Activated naive CD8-positive, alpha-beta T cell treated with anti-CD3 and anti-CD28 coated beads for 36 hours (primary cell): ENCODE measurements around the gene HDHD3. TPM values are rescaled to one million over a fixed set of nuclear protein-coding genes. Genes with fewer than 3 reads are reported as not detected.
A peak's percentile ranks its signal among the peaks of the same experiment; 100 is the strongest.
"Not testable (repeated sequence)": the region's sequence is repeated elsewhere in the genome, so short reads cannot be mapped to it uniquely, and the experiment has no call there.

Experiments
- DNase-seq: peaks from one replicate; pipeline ENCODE4 v3.0.0; 2021
- H3K27ac Mint-ChIP-seq: one replicate; pipeline ENCODE4 v1.8.0; 2022; ENCODE audit warnings: mild to moderate bottlenecking, moderate library complexity, mixed read lengths
- H3K27me3 Mint-ChIP-seq: one replicate; pipeline ENCODE4 v1.8.0; 2022; ENCODE audit warnings: mild to moderate bottlenecking, mixed read lengths
- H3K36me3 Mint-ChIP-seq: one replicate; pipeline ENCODE4 v1.8.0; 2021; ENCODE audit warnings: mild to moderate bottlenecking, mixed read lengths
- H3K4me1 Mint-ChIP-seq: one replicate; pipeline ENCODE4 v1.8.0; 2021; ENCODE audit warnings: mixed read lengths
- H3K4me3 Mint-ChIP-seq: one replicate; pipeline ENCODE4 v1.8.0; 2022; ENCODE audit warnings: mild to moderate bottlenecking, moderate library complexity, mixed read lengths
- H3K9me3 Mint-ChIP-seq: one replicate; pipeline ENCODE4 v1.8.0; 2022; ENCODE audit warnings: mixed read lengths
- total RNA-seq, 2 experiments: library from RNA; stranded (reverse); gene quantifications; one replicate each; pipeline ENCODE4 v1.2.3, GENCODE V29; 2021

Gene HDHD3
- total RNA-seq, 2 experiments from 2014 or later, result 12.2 to 14.4 TPM

- H3K9me3 Mint-ChIP-seq, H3K27ac Mint-ChIP-seq, H3K4me3 Mint-ChIP-seq, H3K27me3 Mint-ChIP-seq, DNase-seq, H3K36me3 Mint-ChIP-seq: not testable (repeated sequence)
- peaks cover 14% of the 10 kb centered on the region for H3K4me1 Mint-ChIP-seq
These were observed 2.5 kb upstream of the HDHD3 start for GRCh38 chr9:113379094-113379828.

- no peaks in the 10 kb centered on the region for H3K27me3 Mint-ChIP-seq
- no peaks in the 10 kb centered on the region for H3K9me3 Mint-ChIP-seq
- peak overlapping the region; percentile 83 for H3K4me3 Mint-ChIP-seq
- peaks cover 14% of the 10 kb centered on the region for H3K4me1 Mint-ChIP-seq
- peaks cover 8% of the 10 kb centered on the region for H3K36me3 Mint-ChIP-seq
- peak overlapping the region; percentile 78 for H3K27ac Mint-ChIP-seq
- DNase-seq, result no peak
These were observed 1.4 kb downstream of the HDHD3 start for GRCh38 chr9:113375057-113376023.

GRCh38 chr9:113373676-113374392, 3.0 kb downstream of the HDHD3 start:
- H3K36me3 Mint-ChIP-seq, result peaks cover 8% of the 10 kb centered on the region
- DNase-seq, result no peak
- peak overlapping the region; percentile 8 for H3K27ac Mint-ChIP-seq
- H3K27me3 Mint-ChIP-seq, result no peaks in the 10 kb centered on the region
- H3K9me3 Mint-ChIP-seq, result no peaks in the 10 kb centered on the region
- H3K4me3 Mint-ChIP-seq, result no peak overlapping the region
- H3K4me1 Mint-ChIP-seq, result peaks cover 14% of the 10 kb centered on the region

GRCh38 chr9:113373256-113373655, 3.5 kb downstream of the HDHD3 start:
- peaks cover 8% of the 10 kb centered on the region for H3K36me3 Mint-ChIP-seq

GRCh38 chr9:113372059-113372458, 4.7 kb downstream of the HDHD3 start:
- Mint-ChIP-seq H3K36me3 (peaks cover 8% of the 10 kb centered on the region), H3K27ac (no peak overlapping the region), H3K4me3 (no peak overlapping the region), H3K9me3 (no peaks in the 10 kb centered on the region), H3K27me3 (no peaks in the 10 kb centered on the region), H3K4me1 (peaks cover 14% of the 10 kb centered on the region)
- DNase-seq, result no peak

More at GRCh38 chr9:113373256-113373655, 3.5 kb downstream of the HDHD3 start:
- Mint-ChIP-seq H3K9me3 (no peaks in the 10 kb centered on the region), H3K27ac (no peak overlapping the region), H3K4me3 (no peak overlapping the region), H3K27me3 (no peaks in the 10 kb centered on the region), H3K4me1 (peaks cover 14% of the 10 kb centered on the region)
- no peak for DNase-seq

- Mint-ChIP-seq H3K27me3 (no peaks in the 10 kb centered on the region), H3K4me3 (no peak overlapping the region), H3K9me3 (no peaks in the 10 kb centered on the region), H3K27ac (no peak overlapping the region), H3K36me3 (peaks cover 8% of the 10 kb centered on the region), H3K4me1 (peaks cover 12% of the 10 kb centered on the region)
- DNase-seq, result no peak
These were observed 5.9 kb downstream of the HDHD3 start for GRCh38 chr9:113370806-113371325.

GRCh38 chr9:113369855-113370140, 7.0 kb downstream of the HDHD3 start:
- Mint-ChIP-seq H3K4me1 (peaks cover 2% of the 10 kb centered on the region), H3K27me3 (no peaks in the 10 kb centered on the region), H3K27ac (no peak overlapping the region), H3K36me3 (peaks cover under 1% of the 10 kb centered on the region), H3K4me3 (no peak overlapping the region), H3K9me3 (no peaks in the 10 kb centered on the region)
- no peak for DNase-seq

- H3K9me3 Mint-ChIP-seq, result no peaks in the 10 kb centered on the region
- no peaks in the 10 kb centered on the region for H3K4me1 Mint-ChIP-seq
- no peaks in the 10 kb centered on the region for H3K36me3 Mint-ChIP-seq
- H3K27me3 Mint-ChIP-seq, result no peaks in the 10 kb centered on the region
- no peak overlapping the region for H3K27ac Mint-ChIP-seq
- no peak for DNase-seq
- no peak overlapping the region for H3K4me3 Mint-ChIP-seq
These were observed 7.6 kb downstream of the HDHD3 start for GRCh38 chr9:113368982-113369854.

- Mint-ChIP-seq H3K27ac (no peak overlapping the region), H3K9me3 (no peaks in the 10 kb centered on the region), H3K27me3 (no peaks in the 10 kb centered on the region), H3K4me1 (no peaks in the 10 kb centered on the region), H3K4me3 (no peak overlapping the region), H3K36me3 (no peaks in the 10 kb centered on the region)
- no peak for DNase-seq
These were observed 8.3 kb downstream of the HDHD3 start for GRCh38 chr9:113368348-113368981.

GRCh38 chr9:113365652-113366051, 11.1 kb downstream of the HDHD3 start:
- H3K36me3 Mint-ChIP-seq, H3K4me3 Mint-ChIP-seq, H3K9me3 Mint-ChIP-seq, H3K27ac Mint-ChIP-seq, H3K27me3 Mint-ChIP-seq, H3K4me1 Mint-ChIP-seq, DNase-seq: not testable (repeated sequence)

- Mint-ChIP-seq H3K9me3 (no peaks in the 10 kb centered on the region), H3K4me1 (peaks cover 7% of the 10 kb centered on the region), H3K27ac (no peak overlapping the region), H3K36me3 (no peaks in the 10 kb centered on the region), H3K4me3 (no peak overlapping the region), H3K27me3 (no peaks in the 10 kb centered on the region)
- DNase-seq, result no peak
These were observed 11.8 kb downstream of the HDHD3 start for GRCh38 chr9:113364951-113365350.

GRCh38 chr9:113363336-113363735, 13.4 kb downstream of the HDHD3 start:
- Mint-ChIP-seq H3K27me3 (no peaks in the 10 kb centered on the region), H3K36me3 (peaks cover 2% of the 10 kb centered on the region), H3K4me1 (peaks cover 7% of the 10 kb centered on the region), H3K27ac (no peak overlapping the region), H3K9me3 (no peaks in the 10 kb centered on the region), H3K4me3 (no peak overlapping the region)
- no peak for DNase-seq

- H3K4me3 Mint-ChIP-seq, result no peak overlapping the region
- no peaks in the 10 kb centered on the region for H3K27me3 Mint-ChIP-seq
- no peak overlapping the region for H3K27ac Mint-ChIP-seq
- H3K36me3 Mint-ChIP-seq, result peaks cover 2% of the 10 kb centered on the region
- no peaks in the 10 kb centered on the region for H3K9me3 Mint-ChIP-seq
- no peak for DNase-seq
- H3K4me1 Mint-ChIP-seq, result peaks cover 7% of the 10 kb centered on the region
These were observed 15.3 kb downstream of the HDHD3 start for GRCh38 chr9:113361304-113362018.
